HL-60 (cell line): Measurements from ENCODE around the gene GMFB.

ENCODE experiments used
- GABPA ChIP-seq: IDR thresholded peaks from 2 replicates; pipeline ENCODE4 v1.6.1; 2012; ENCODE audit warnings: low read depth
- POLR2AphosphoS5 ChIP-seq: IDR thresholded peaks from 2 replicates; pipeline ENCODE4 v1.6.1; 2012; ENCODE audit warnings: low read depth
- REST ChIP-seq: IDR thresholded peaks from 2 replicates; pipeline ENCODE4 v1.6.1; 2012; ENCODE audit warnings: low read depth; ENCODE audit not compliant: insufficient replicate concordance
- SPI1 ChIP-seq: IDR thresholded peaks from 2 replicates; pipeline ENCODE4 v1.6.1; 2012; ENCODE audit warnings: low read depth, mild to moderate bottlenecking, borderline replicate concordance
- TF ChIP-seq, protein P1 (sequence below): IDR thresholded peaks from one replicate; pipeline ENCODE4 v1.5.1; 2011; ENCODE audit warnings: low read length, control low read depth, inconsistent platforms; ENCODE audit not compliant: insufficient read depth

GRCh38 chr14:54475911-54476310 lies 12.9 kb downstream of the GMFB start:
- TF ChIP-seq, protein P1, sequence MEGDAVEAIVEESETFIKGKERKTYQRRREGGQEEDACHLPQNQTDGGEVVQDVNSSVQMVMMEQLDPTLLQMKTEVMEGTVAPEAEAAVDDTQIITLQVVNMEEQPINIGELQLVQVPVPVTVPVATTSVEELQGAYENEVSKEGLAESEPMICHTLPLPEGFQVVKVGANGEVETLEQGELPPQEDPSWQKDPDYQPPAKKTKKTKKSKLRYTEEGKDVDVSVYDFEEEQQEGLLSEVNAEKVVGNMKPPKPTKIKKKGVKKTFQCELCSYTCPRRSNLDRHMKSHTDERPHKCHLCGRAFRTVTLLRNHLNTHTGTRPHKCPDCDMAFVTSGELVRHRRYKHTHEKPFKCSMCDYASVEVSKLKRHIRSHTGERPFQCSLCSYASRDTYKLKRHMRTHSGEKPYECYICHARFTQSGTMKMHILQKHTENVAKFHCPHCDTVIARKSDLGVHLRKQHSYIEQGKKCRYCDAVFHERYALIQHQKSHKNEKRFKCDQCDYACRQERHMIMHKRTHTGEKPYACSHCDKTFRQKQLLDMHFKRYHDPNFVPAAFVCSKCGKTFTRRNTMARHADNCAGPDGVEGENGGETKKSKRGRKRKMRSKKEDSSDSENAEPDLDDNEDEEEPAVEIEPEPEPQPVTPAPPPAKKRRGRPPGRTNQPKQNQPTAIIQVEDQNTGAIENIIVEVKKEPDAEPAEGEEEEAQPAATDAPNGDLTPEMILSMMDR = no peak
- TF ChIP-seq REST (no peak), POLR2AphosphoS5 (no peak), SPI1 (no peak), GABPA (no peak)
